ENCODE results near the gene CDH23. TPM values are rescaled to one million over a fixed set of nuclear protein-coding genes. Genes with fewer than 3 reads are reported as not detected.

CDH23 gene
- total and polyA plus RNA-seq, 2 of the 8 experiments (the other 6 are each of a cell fraction or from before 2014, with no cell fraction given) = 1.9 to 4.9 TPM

- Histone ChIP-seq H3K79me2 (ENCODE audit: control insufficient read depth in 1 of 2, insufficient read depth in 2 of 2, low read length in 2 of 2) (no peaks in the 10 kb centered on the region), H3K36me3 (ENCODE audit: control insufficient read depth in 2 of 4, insufficient read depth in 4 of 4, low read length in 3 of 4) (no peaks in the 10 kb centered on the region), H3K9me3 (ENCODE audit: insufficient read depth in 2 of 2, low read depth in 1 of 2, low read length in 1 of 2) (no peaks in the 10 kb centered on the region), H3K4me3 (ENCODE audit: extremely low read depth in 1 of 4, insufficient read depth in 2 of 4, low read depth in 3 of 4, low read length in 4 of 4) (no peak overlapping the region), H3K18ac (ENCODE audit: extremely low read depth, low read length) (no peak overlapping the region), H3K4me2 (ENCODE audit: insufficient read depth in 1 of 2, low read depth in 2 of 2, low read length in 2 of 2) (no peak overlapping the region), H3K27ac (ENCODE audit: low read depth, low read length) (no peak overlapping the region), H4K5ac (ENCODE audit: insufficient read length, low read depth, low read length) (no peak overlapping the region), H2BK12ac (ENCODE audit: low read depth, low read length) (no peak overlapping the region), H2AK5ac (ENCODE audit: low read depth, low read length) (no peak overlapping the region), H3K4me1 (replicated peaks in 1 of 4; ENCODE audit: control insufficient read depth in 3 of 4, insufficient read depth in 4 of 4, low read length in 3 of 4) (peaks cover 0 to 3% (median 0%) of the 10 kb centered on the region in 4 experiments; a peak in 3 of 7 replicates), H3K9ac (replicated peaks in 1 of 4; ENCODE audit: extremely low read depth in 1 of 4, low read depth in 3 of 4, low read length in 3 of 4) (no peak overlapping the region), H2BK5ac (ENCODE audit: low read depth, low read length) (no peak overlapping the region), H3K4ac (replicated peaks; ENCODE audit: insufficient read length, low read depth, low read length) (no peak overlapping the region), H3K14ac (ENCODE audit: insufficient read length) (no peak overlapping the region), H2BK15ac (ENCODE audit: low read length) (no peak overlapping the region), H3K23ac (ENCODE audit: insufficient read length) (no peak overlapping the region), H3K56ac (replicated peaks; ENCODE audit: insufficient read length, low read depth, low read length) (no peak overlapping the region), H2BK120ac (replicated peaks; ENCODE audit: low read depth, low read length) (no peak overlapping the region), H4K20me1 (replicated peaks in 1 of 2; ENCODE audit: control insufficient read depth in 1 of 2, insufficient read depth in 2 of 2, low read length in 2 of 2) (no peaks in the 10 kb centered on the region), H2AFZ (ENCODE audit: low read length) (no peak overlapping the region), H3K79me1 (ENCODE audit: low read depth, low read length) (no peaks in the 10 kb centered on the region), H2BK20ac (ENCODE audit: low read length) (no peak overlapping the region), H4K8ac (ENCODE audit: extremely low read depth, insufficient read depth, low read length) (no peak overlapping the region), H4K91ac (replicated peaks; ENCODE audit: insufficient read length, low read length) (no peak overlapping the region), H3K23me2 (ENCODE audit: low read depth, low read length) (no peaks in the 10 kb centered on the region), H3K27me3 (replicated peaks in 1 of 4; ENCODE audit: control insufficient read depth in 3 of 4, extremely low read depth in 1 of 4, insufficient read depth in 3 of 4, low read length in 3 of 4) (no peaks in the 10 kb centered on the region; a peak in 2 of 7 replicates)
- FAIRE-seq = no peak
- 96% methylated on average over 5 of the region's 5 CpGs; no CpG with 5 or more reads in 1 of the 2 experiments for WGBS, 2 experiments (ENCODE audit: extremely low coverage in 1 of 2, insufficient coverage in 1 of 2, insufficient read length in 1 of 2, insufficient replicate concordance in 2 of 2, low coverage in 1 of 2, low lambda C conversion rate in 2 of 2, missing lambda C conversion rate in 1 of 2)
- ChIA-PET CTCF (ENCODE audit: partially characterized antibody) (interaction anchor here (0.5 to 7.1 kb wide), 41 partner anchors 9 to 251 kb away, joined by 3 to 71 read pairs (median 3); partner anchors contain the start of gene VSIR), POLR2A (ENCODE audit: partially characterized antibody) (interaction anchor here (1.6 kb wide), 1 partner anchor 9 kb away, joined by 4 read pairs; no protein-coding TSS in a partner anchor)
- TF ChIP-seq BRCA1 (IDR thresholded peaks at IDR 0.05; ENCODE audit: low read depth, low read length) = no peak
- TF ChIP-seq POU5F1 (IDR thresholded peaks at IDR 0.05; ENCODE audit: low read depth, low read length) = no peak
- peak; percentile 85 for TF ChIP-seq TEAD4 (IDR thresholded peaks at IDR 0.05; ENCODE audit: low read depth, low read length)
- peak; percentile 24 to 39; a peak in 3 of 4 replicates for TF ChIP-seq RAD21 (IDR thresholded peaks at IDR 0.05 in 1 of 2, conservative IDR thresholded peaks at IDR 0.05 in 1 of 2; ENCODE audit: low read depth in 2 of 2, low read length in 2 of 2)
- TF ChIP-seq, protein P1, sequence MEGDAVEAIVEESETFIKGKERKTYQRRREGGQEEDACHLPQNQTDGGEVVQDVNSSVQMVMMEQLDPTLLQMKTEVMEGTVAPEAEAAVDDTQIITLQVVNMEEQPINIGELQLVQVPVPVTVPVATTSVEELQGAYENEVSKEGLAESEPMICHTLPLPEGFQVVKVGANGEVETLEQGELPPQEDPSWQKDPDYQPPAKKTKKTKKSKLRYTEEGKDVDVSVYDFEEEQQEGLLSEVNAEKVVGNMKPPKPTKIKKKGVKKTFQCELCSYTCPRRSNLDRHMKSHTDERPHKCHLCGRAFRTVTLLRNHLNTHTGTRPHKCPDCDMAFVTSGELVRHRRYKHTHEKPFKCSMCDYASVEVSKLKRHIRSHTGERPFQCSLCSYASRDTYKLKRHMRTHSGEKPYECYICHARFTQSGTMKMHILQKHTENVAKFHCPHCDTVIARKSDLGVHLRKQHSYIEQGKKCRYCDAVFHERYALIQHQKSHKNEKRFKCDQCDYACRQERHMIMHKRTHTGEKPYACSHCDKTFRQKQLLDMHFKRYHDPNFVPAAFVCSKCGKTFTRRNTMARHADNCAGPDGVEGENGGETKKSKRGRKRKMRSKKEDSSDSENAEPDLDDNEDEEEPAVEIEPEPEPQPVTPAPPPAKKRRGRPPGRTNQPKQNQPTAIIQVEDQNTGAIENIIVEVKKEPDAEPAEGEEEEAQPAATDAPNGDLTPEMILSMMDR (IDR thresholded peaks at IDR 0.05; ENCODE audit: control extremely low read depth in 1 of 3, insufficient read depth in 1 of 3, low read depth in 1 of 3, low read length in 3 of 3) = peak; percentile 24 to 41 (median 37); a peak in 3 of 4 replicates
- TF ChIP-seq JUND (IDR thresholded peaks at IDR 0.05; ENCODE audit: low read length) = no peak
- TF ChIP-seq CTBP2 (IDR thresholded peaks at IDR 0.05; ENCODE audit: borderline replicate concordance, insufficient read depth, insufficient read length, low read length) = no peak
- DNase-seq (ENCODE audit: low read depth in 1 of 2, low spot score in 2 of 2) = no peak
Observed at GRCh38 chr10:71522442-71523144, 125.9 kb downstream of the CDH23 start.
